Endothelial cell (in vitro differentiated cells): Measurements from ENCODE around the gene DENND1A. TPM values are rescaled to one million over a fixed set of nuclear protein-coding genes. Genes with fewer than 3 reads are reported as not detected.

Source experiments
- DNase-seq: peaks from one replicate; pipeline ENCODE4 v3.0.0; 2021; ENCODE audit warnings: low spot score
- H3K27ac Mint-ChIP-seq: one replicate; pipeline ENCODE4 v1.8.0; 2021; ENCODE audit warnings: mixed read lengths, inconsistent platforms; ENCODE audit not compliant: unreplicated experiment
- H3K27me3 Mint-ChIP-seq: one replicate; pipeline ENCODE4 v1.8.0; 2021; ENCODE audit warnings: mild to moderate bottlenecking, moderate library complexity, mixed read lengths, inconsistent platforms; ENCODE audit not compliant: unreplicated experiment
- H3K36me3 Mint-ChIP-seq: one replicate; pipeline ENCODE4 v1.8.0; 2021; ENCODE audit warnings: mild to moderate bottlenecking, low read depth, mixed read lengths, inconsistent platforms; ENCODE audit not compliant: unreplicated experiment
- H3K4me1 Mint-ChIP-seq: one replicate; pipeline ENCODE4 v1.8.0; 2021; ENCODE audit warnings: mild to moderate bottlenecking, mixed read lengths, inconsistent platforms; ENCODE audit not compliant: unreplicated experiment
- H3K4me3 Mint-ChIP-seq: one replicate; pipeline ENCODE4 v1.8.0; 2021; ENCODE audit warnings: mild to moderate bottlenecking, mixed read lengths, inconsistent platforms; ENCODE audit not compliant: unreplicated experiment
- H3K9me3 Mint-ChIP-seq: one replicate; pipeline ENCODE4 v1.8.0; 2021; ENCODE audit warnings: mixed read lengths, inconsistent platforms; ENCODE audit not compliant: unreplicated experiment
- total RNA-seq: library from RNA; stranded (reverse); fragmentation: NEBNext Ultra II Directional; extraction: Animal tissue kit (Norgen Biotek cat#: 25700); gene quantifications from one replicate; pipeline ENCODE4 v1.2.1, GENCODE V29; 2021; ENCODE audit not compliant: unreplicated experiment
- TF ChIP-seq, protein P1 (sequence below): fragments of 200-600 bp; sonication (generic); IDR thresholded peaks from one replicate; pipeline ENCODE4 v1.5.0; 2021; ENCODE audit warnings: antibody characterized with exemption; ENCODE audit not compliant: unreplicated experiment

The DENND1A gene
- total RNA-seq, 1 donor from 2014 or later: 14.1 TPM

DNA sequence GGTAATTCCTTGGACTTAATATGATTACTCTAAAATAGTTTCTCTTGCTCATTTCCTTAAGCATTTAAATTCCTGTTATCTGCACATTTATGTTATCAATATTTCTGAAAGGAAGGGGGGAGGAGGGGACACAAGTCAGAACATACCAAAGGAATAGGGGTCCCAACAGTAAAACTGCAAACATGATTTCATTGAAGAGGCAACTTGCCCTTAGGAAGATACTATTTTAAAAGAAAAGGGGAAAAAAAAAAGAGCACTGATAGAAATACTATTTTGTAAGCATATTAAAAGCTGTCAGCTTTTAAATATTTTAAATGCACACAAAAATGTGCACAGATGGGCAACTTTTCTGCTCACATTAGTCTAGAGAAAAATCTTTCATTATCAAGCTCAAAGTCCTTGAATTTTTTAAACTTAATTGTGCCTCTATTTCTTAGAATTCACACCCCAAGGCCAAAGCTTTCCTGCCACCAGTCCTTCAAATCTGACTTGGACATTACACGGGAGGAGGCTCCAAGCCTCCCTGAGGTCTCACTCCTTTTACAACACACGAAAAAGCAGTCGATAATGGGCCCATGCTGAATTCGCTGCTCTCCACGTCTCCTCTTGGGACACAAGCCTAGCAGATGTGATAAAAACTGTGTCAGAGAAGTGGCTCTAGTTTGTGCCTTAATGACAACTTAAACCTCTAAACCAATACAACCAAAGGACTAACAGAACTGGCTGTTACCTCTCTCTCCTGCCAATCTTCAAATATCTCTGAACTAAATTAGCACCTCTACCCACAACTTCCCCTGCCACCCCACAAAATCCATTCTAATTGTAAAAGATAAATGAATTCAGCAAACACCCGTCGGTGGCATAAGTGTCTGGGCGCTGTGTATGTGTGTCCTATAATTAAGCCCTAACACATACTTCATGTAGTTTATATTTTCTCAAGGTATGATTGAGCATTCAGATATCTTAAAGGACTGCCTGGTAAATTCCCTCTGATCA is 154.3 kb downstream of the DENND1A start:
- TF ChIP-seq, protein P1, sequence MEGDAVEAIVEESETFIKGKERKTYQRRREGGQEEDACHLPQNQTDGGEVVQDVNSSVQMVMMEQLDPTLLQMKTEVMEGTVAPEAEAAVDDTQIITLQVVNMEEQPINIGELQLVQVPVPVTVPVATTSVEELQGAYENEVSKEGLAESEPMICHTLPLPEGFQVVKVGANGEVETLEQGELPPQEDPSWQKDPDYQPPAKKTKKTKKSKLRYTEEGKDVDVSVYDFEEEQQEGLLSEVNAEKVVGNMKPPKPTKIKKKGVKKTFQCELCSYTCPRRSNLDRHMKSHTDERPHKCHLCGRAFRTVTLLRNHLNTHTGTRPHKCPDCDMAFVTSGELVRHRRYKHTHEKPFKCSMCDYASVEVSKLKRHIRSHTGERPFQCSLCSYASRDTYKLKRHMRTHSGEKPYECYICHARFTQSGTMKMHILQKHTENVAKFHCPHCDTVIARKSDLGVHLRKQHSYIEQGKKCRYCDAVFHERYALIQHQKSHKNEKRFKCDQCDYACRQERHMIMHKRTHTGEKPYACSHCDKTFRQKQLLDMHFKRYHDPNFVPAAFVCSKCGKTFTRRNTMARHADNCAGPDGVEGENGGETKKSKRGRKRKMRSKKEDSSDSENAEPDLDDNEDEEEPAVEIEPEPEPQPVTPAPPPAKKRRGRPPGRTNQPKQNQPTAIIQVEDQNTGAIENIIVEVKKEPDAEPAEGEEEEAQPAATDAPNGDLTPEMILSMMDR: no peak
- no peaks in the 10 kb centered on the region for H3K27me3 Mint-ChIP-seq
- H3K27ac Mint-ChIP-seq: no peak overlapping the region
- H3K9me3 Mint-ChIP-seq: no peaks in the 10 kb centered on the region
- no peak for DNase-seq
- peaks cover 4% of the 10 kb centered on the region for H3K4me1 Mint-ChIP-seq
- no peak overlapping the region for H3K4me3 Mint-ChIP-seq
- H3K36me3 Mint-ChIP-seq: no peaks in the 10 kb centered on the region

DNA sequence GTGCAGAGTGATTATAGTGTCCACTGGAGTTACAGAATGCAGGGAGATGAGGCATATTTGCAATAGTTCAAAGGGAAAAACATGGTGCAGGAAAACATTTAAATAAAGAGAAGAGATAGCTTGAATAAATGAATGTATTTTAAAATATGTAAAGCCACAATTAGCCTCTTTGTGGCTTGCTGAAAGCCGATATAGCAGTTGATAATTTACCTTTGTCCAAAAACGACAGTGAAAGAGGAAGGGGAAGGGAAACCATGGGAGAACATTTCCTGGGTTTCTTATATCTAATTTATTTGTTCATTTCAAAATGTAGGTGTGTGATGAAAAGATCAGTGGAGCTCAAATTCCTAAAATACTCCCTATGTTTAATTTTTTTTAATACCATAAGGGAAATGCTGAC is 156.1 kb downstream of the DENND1A start:
- no peaks in the 10 kb centered on the region for H3K9me3 Mint-ChIP-seq

DNA sequence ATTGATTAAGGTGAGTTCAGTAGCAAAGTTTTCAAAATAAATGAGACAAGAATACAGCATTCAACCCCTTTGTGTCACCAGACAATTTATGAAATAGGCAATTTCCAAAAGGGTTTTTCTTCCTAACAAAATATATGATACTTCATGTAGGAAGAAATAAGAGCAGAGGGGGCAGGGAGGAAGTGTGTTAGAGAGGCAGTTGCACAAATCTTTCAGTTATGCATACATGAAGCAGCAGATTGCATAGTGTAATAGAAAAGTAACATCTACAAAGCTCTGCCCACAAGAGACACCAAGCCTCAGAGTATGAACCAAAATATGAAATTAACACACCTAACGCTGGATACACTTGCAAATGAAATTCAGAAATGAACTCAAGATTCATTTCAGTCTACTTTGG is 157.0 kb downstream of the DENND1A start:
- Mint-ChIP-seq H3K27me3 (no peaks in the 10 kb centered on the region), H3K27ac (no peak overlapping the region), H3K9me3 (no peaks in the 10 kb centered on the region), H3K4me1 (peaks cover 6% of the 10 kb centered on the region), H3K4me3 (no peak overlapping the region), H3K36me3 (no peaks in the 10 kb centered on the region)
- no peak for DNase-seq
- TF ChIP-seq, protein P1: no peak

More for the DNA sequence above, 156.1 kb downstream of the DENND1A start:
- TF ChIP-seq, protein P1: no peak
- DNase-seq: no peak
- no peak overlapping the region for H3K27ac Mint-ChIP-seq
- H3K27me3 Mint-ChIP-seq: no peaks in the 10 kb centered on the region
- peaks cover 6% of the 10 kb centered on the region for H3K4me1 Mint-ChIP-seq
- H3K4me3 Mint-ChIP-seq: no peak overlapping the region
- no peaks in the 10 kb centered on the region for H3K36me3 Mint-ChIP-seq

DNA sequence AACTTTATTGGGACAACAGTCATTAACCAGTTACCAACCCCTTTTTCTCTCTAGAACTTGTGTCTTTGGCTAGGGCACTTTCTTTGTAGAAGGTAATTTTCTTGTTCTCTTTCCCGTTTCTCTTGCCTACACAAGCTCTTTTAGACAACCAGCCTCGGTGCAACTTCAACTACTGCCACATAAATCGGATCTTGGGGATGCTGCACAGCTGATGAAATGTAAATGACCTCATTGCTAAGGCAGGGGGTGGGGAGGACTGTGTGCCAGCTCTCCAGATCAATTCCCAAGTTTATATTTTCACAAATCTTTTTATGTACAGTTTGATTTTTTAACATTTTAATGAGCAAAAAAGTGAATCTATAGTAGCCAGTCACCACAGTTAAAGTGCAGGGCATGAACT is 157.6 kb downstream of the DENND1A start:
- peaks cover 6% of the 10 kb centered on the region for H3K4me1 Mint-ChIP-seq
- TF ChIP-seq, protein P1: no peak
- DNase-seq: no peak
- no peak overlapping the region for H3K4me3 Mint-ChIP-seq
- no peaks in the 10 kb centered on the region for H3K27me3 Mint-ChIP-seq
- H3K27ac Mint-ChIP-seq: no peak overlapping the region
- no peaks in the 10 kb centered on the region for H3K9me3 Mint-ChIP-seq
- no peaks in the 10 kb centered on the region for H3K36me3 Mint-ChIP-seq

DNA sequence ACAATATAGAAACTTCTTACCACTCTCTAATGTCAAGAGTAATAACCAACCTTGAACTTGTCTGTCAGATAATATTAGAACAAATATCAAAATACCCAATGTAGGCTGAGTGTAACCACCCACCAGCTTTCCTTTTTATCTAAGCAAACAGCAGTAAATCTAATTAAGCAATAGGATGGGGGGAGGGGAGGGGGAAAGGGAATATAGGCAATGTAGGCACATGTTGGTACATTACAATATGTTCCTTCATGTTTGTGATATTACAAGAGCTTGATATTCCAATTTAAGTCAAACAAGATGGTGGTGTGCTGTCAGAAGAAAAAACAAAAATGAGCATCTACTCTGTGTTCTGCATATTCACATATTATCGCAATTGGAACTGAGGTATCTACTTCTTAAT is 158.2 kb downstream of the DENND1A start:
- DNase-seq: no peak
- peaks cover 6% of the 10 kb centered on the region for H3K4me1 Mint-ChIP-seq
- no peaks in the 10 kb centered on the region for H3K9me3 Mint-ChIP-seq
- no peak overlapping the region for H3K4me3 Mint-ChIP-seq
- TF ChIP-seq, protein P1: no peak
- H3K36me3 Mint-ChIP-seq: no peaks in the 10 kb centered on the region
- H3K27ac Mint-ChIP-seq: no peak overlapping the region
- no peaks in the 10 kb centered on the region for H3K27me3 Mint-ChIP-seq
